HEK293 (cell line): ENCODE data around the gene MEGF9.

Experiments
- MYNN ChIP-seq: fragments of 450-650 bp; formaldehyde crosslinking; IDR thresholded peaks from 2 replicates; pipeline ENCODE4 v1.5.1; 2016; ENCODE audit warnings: missing biosample characterization, missing genetic modification characterization, borderline replicate concordance
- SALL2 ChIP-seq: fragments of 450-650 bp; formaldehyde crosslinking; IDR thresholded peaks from 2 replicates; pipeline ENCODE4 v1.5.0; 2017; ENCODE audit warnings: missing biosample characterization, mild to moderate bottlenecking, missing genetic modification characterization, borderline replicate concordance
- WT1 ChIP-seq: fragments of 450-650 bp; formaldehyde crosslinking; IDR thresholded peaks from 2 replicates; pipeline ENCODE4 v1.5.1; 2016; ENCODE audit warnings: missing biosample characterization, missing genetic modification characterization
- ZNF2 ChIP-seq: fragments of 450-650 bp; formaldehyde crosslinking; IDR thresholded peaks from 2 replicates; pipeline ENCODE4 v1.5.1; 2016; ENCODE audit warnings: missing biosample characterization, missing genetic modification characterization
- ZNF302 ChIP-seq: fragments of 450-650 bp; formaldehyde crosslinking; IDR thresholded peaks from 2 replicates; pipeline ENCODE4 v1.5.1; 2016; ENCODE audit warnings: missing biosample characterization, missing genetic modification characterization, low read depth
- ZNF621 ChIP-seq: fragments of 450-650 bp; formaldehyde crosslinking; IDR thresholded peaks from 2 replicates; pipeline ENCODE4 v1.5.1; 2017; ENCODE audit warnings: missing biosample characterization, missing genetic modification characterization
- ZNF670 ChIP-seq: fragments of 450-650 bp; formaldehyde crosslinking; IDR thresholded peaks from 2 replicates; pipeline ENCODE4 v1.5.1; 2016; ENCODE audit warnings: missing biosample characterization, missing genetic modification characterization, low read depth
- ZSCAN18 ChIP-seq: fragments of 450-650 bp; formaldehyde crosslinking; IDR thresholded peaks from 2 replicates; pipeline ENCODE4 v1.5.1; 2016; ENCODE audit warnings: missing biosample characterization, missing genetic modification characterization
- ZSCAN30 ChIP-seq: fragments of 450-650 bp; IDR thresholded peaks from 2 replicates; pipeline ENCODE4 v1.5.1; 2018; ENCODE audit warnings: missing biosample characterization, mild to moderate bottlenecking, missing genetic modification characterization, moderate library complexity
- TF ChIP-seq, protein P1 (sequence below): fragments of 450-650 bp; formaldehyde crosslinking; IDR thresholded peaks from 2 replicates; pipeline ENCODE4 v1.5.1; 2016; ENCODE audit warnings: missing biosample characterization, missing genetic modification characterization

DNA sequence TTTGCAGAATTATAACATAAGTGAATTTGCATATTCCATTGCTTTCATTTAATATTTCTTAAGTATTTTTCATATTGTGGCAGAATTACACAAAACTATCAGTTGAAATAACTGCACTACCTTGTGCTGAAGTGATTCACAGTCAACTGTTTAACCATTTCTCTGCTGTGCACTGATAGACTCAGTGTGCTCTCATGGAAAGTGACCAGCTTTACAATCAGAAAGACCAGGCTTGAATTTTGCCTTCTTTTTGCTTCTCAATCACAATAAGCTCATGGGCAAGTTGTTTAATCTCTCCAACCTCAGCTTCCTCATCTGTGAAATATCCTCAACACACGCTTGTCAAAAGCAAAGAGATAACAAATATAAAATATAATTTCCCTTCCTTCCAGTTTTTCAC is 152.6 kb downstream of the MEGF9 start:
- TF ChIP-seq ZNF2, result no peak
- TF ChIP-seq, protein P1, sequence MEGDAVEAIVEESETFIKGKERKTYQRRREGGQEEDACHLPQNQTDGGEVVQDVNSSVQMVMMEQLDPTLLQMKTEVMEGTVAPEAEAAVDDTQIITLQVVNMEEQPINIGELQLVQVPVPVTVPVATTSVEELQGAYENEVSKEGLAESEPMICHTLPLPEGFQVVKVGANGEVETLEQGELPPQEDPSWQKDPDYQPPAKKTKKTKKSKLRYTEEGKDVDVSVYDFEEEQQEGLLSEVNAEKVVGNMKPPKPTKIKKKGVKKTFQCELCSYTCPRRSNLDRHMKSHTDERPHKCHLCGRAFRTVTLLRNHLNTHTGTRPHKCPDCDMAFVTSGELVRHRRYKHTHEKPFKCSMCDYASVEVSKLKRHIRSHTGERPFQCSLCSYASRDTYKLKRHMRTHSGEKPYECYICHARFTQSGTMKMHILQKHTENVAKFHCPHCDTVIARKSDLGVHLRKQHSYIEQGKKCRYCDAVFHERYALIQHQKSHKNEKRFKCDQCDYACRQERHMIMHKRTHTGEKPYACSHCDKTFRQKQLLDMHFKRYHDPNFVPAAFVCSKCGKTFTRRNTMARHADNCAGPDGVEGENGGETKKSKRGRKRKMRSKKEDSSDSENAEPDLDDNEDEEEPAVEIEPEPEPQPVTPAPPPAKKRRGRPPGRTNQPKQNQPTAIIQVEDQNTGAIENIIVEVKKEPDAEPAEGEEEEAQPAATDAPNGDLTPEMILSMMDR (tag by site-specific recombination), result no peak
- TF ChIP-seq WT1 (tag by site-specific recombination), result no peak
- no peak for TF ChIP-seq ZNF670 (tag by site-specific recombination)
- no peak for TF ChIP-seq ZSCAN18 (tag by site-specific recombination)
- no peak for TF ChIP-seq MYNN (tag by site-specific recombination)
- no peak for TF ChIP-seq ZNF302 (tag by site-specific recombination)
- no peak for TF ChIP-seq SALL2
- no peak for TF ChIP-seq ZSCAN30 (tag by site-specific recombination)
- TF ChIP-seq ZNF621 (tag by site-specific recombination), result no peak
